ENCODE data around the gene NT5DC3. TPM values are rescaled to one million over a fixed set of nuclear protein-coding genes. Genes with fewer than 3 reads are reported as not detected.
A peak's percentile ranks its signal among the peaks of the same experiment; 100 is the strongest.

NT5DC3 gene
- polyA plus RNA-seq, 2 of the 4 experiments (the other 2 are of a cell fraction), result 5.2 to 5.6 TPM

- H3K4me1 ChIP-seq, result peaks cover 13% of the 10 kb centered on the region
- WGBS (ENCODE audit: missing lambda C conversion rate), result 94% methylated on average over 3 of the region's 3 CpGs
- H3K27ac ChIP-seq, result no peak overlapping the region
- H3K4me3 ChIP-seq, result no peak overlapping the region
- ATAC-seq (peak in 1 of 2 experiments; percentile 29; a peak in 2 of 6 replicates), FAIRE-seq (no peak), DNase-seq (ENCODE audit: low read depth in 1 of 2, low spot score in 1 of 2) (no peak)
- TF ChIP-seq JUN (IDR thresholded peaks at IDR 0.05) (no peak), EHF (CRISPR knock-in tag; IDR thresholded peaks at IDR 0.05) (no peak), NR3C1 (IDR thresholded peaks at IDR 0.05) (no peak), EHMT2 (IDR thresholded peaks at IDR 0.05; ENCODE audit: low read depth) (no peak), REST (IDR thresholded peaks at IDR 0.05) (no peak), CHD2 (IDR thresholded peaks at IDR 0.05; ENCODE audit: low read length, partially characterized antibody) (no peak), JUNB (IDR thresholded peaks at IDR 0.05) (no peak), CBX2 (IDR thresholded peaks at IDR 0.05; ENCODE audit: borderline replicate concordance, low read depth) (no peak), HDAC2 (IDR thresholded peaks at IDR 0.05) (no peak)
- POLR2A ChIA-PET, result no interaction called here
- no peak overlapping the region for H3K4me2 ChIP-seq
- CTCF ChIA-PET, result interaction anchor here (1.8 kb wide), 1 partner anchor 46 kb away, joined by 5 read pairs; no protein-coding TSS in a partner anchor
- peaks cover 9% of the 10 kb centered on the region for H3K9me3 ChIP-seq
Measured at GRCh38 chr12:103824290-103824689, 16.7 kb downstream of the NT5DC3 start.

GRCh38 chr12:103823871-103824270, 17.2 kb downstream of the NT5DC3 start:
- ChIA-PET CTCF (no interaction called here), POLR2A (no interaction called here)
- TF ChIP-seq ZNF302 (CRISPR knock-in tag; IDR thresholded peaks at IDR 0.05) (no peak), CBX8 (IDR thresholded peaks at IDR 0.05) (no peak), NFE2L2 (conservative IDR thresholded peaks at IDR 0.05; ENCODE audit: low read length) (no peak), PBX3 (IDR thresholded peaks at IDR 0.05) (no peak), CTCF (IDR thresholded peaks at IDR 0.05) (no peak), RFX5 (IDR thresholded peaks at IDR 0.05) (no peak), CHD2 (IDR thresholded peaks at IDR 0.05; ENCODE audit: low read length, partially characterized antibody) (no peak), REST (IDR thresholded peaks at IDR 0.05) (no peak), RARB (CRISPR knock-in tag; IDR thresholded peaks at IDR 0.05) (no peak), HOXB5 (CRISPR knock-in tag; IDR thresholded peaks at IDR 0.05) (no peak), ZFP36 (IDR thresholded peaks at IDR 0.05; ENCODE audit: borderline replicate concordance, partially characterized antibody) (no peak), JUN (IDR thresholded peaks at IDR 0.05) (no peak), USF2 (IDR thresholded peaks at IDR 0.05) (no peak), HDAC2 (IDR thresholded peaks at IDR 0.05) (no peak), HOXA7 (CRISPR knock-in tag; IDR thresholded peaks at IDR 0.05) (no peak), HES2 (IDR thresholded peaks at IDR 0.05) (no peak), HEYL (CRISPR knock-in tag; IDR thresholded peaks at IDR 0.05) (no peak), JUNB (IDR thresholded peaks at IDR 0.05) (no peak)
- H3K9me3 ChIP-seq, result peaks cover 9% of the 10 kb centered on the region
- no peak for ATAC-seq
- no peak overlapping the region for H3K4me3 ChIP-seq
- FAIRE-seq, result peak; percentile 13
- no peak for DNase-seq (ENCODE audit: low read depth in 1 of 2, low spot score in 1 of 2)
- H3K4me1 ChIP-seq, result peaks cover 10% of the 10 kb centered on the region; the same call in 2 of the 3 replicates
- H3K4me2 ChIP-seq, result no peak overlapping the region
- H3K27ac ChIP-seq, result no peak overlapping the region
